Liver (tissue), 9 donors: ENCODE results near the gene LYPD4. TPM values are rescaled to one million over a fixed set of nuclear protein-coding genes. Genes with fewer than 3 reads are reported as not detected.

ENCODE experiments used
- DNase-seq: peaks from one replicate; pipeline ENCODE4 v3.0.0-alpha.2; 2017; ENCODE audit warnings: low spot score
- H3K27ac ChIP-seq, 2 donors: one replicate each; pipeline ENCODE4 v1.7.0; 2013; ENCODE audit warnings: inconsistent platforms in 2 of 2, low read length in 2 of 2, control low read depth in 1 of 2, low read depth in 1 of 2, mild to moderate bottlenecking in 1 of 2
- H3K27me3 ChIP-seq, 4 donors: one replicate each; pipeline versions ENCODE4 v1.6.1 to v1.7.0; 2013; ENCODE audit warnings: low read length in 3 of 4, inconsistent platforms in 1 of 4, mild to moderate bottlenecking in 1 of 4, moderate library complexity in 1 of 4; ENCODE audit not compliant: control insufficient read depth in 4 of 4, insufficient read depth in 4 of 4
- H3K36me3 ChIP-seq, 4 donors: one replicate each; pipeline versions ENCODE4 v1.6.1 to v1.7.0; 2013; ENCODE audit warnings: low read length in 3 of 4, mild to moderate bottlenecking in 3 of 4, low read depth in 1 of 4, moderate library complexity in 1 of 4; ENCODE audit not compliant: control insufficient read depth in 4 of 4, insufficient read depth in 3 of 4
- H3K4me1 ChIP-seq, 4 donors: one replicate each; pipeline versions ENCODE4 v1.6.1 to v1.7.0; 2013; ENCODE audit warnings: low read length in 3 of 4, mild to moderate bottlenecking in 3 of 4, moderate library complexity in 1 of 4; ENCODE audit not compliant: control insufficient read depth in 4 of 4, insufficient read depth in 4 of 4
- H3K4me3 ChIP-seq, 3 donors: one replicate each; pipeline versions ENCODE4 v1.6.1 to v1.7.0; 2013; ENCODE audit warnings: low read length in 3 of 3, control low read depth in 1 of 3, low read depth in 1 of 3, mild to moderate bottlenecking in 1 of 3
- H3K9ac ChIP-seq, 2 donors: one replicate each; pipeline ENCODE4 v1.7.0; 2013; ENCODE audit warnings: low read length in 2 of 2, mild to moderate bottlenecking in 2 of 2, moderate library complexity in 2 of 2, control low read depth in 1 of 2, low read depth in 1 of 2
- H3K9me3 ChIP-seq, 4 donors: one replicate each; pipeline versions ENCODE4 v1.6.1 to v1.7.0; 2013; ENCODE audit warnings: low read length in 3 of 4; ENCODE audit not compliant: control insufficient read depth in 4 of 4
- EGR1 ChIP-seq, 2 donors: IDR thresholded peaks; 2 replicates each; pipeline ENCODE4 v1.6.1; 2016 to 2018; ENCODE audit warnings: antibody characterized with exemption in 2 of 2, low read depth in 2 of 2
- FOXA1 ChIP-seq: IDR thresholded peaks from 2 replicates; pipeline ENCODE4 v1.6.1; 2016; ENCODE audit warnings: antibody characterized with exemption
- FOXA2 ChIP-seq: IDR thresholded peaks from 2 replicates; pipeline ENCODE4 v1.6.1; 2016; ENCODE audit warnings: antibody characterized with exemption
- GABPA ChIP-seq, 2 donors: IDR thresholded peaks in 1 of 2; conservative IDR thresholded peaks in 1 of 2; 2 replicates each; pipeline ENCODE4 v1.6.1; 2016; ENCODE audit warnings: antibody characterized with exemption in 2 of 2, mild to moderate bottlenecking in 1 of 2, moderate library complexity in 1 of 2
- HNF4A ChIP-seq, 2 donors: conservative IDR thresholded peaks; 2 replicates each; pipeline ENCODE4 v1.6.1; 2016; ENCODE audit warnings: antibody characterized with exemption in 2 of 2, mild to moderate bottlenecking in 2 of 2
- HNF4G ChIP-seq: IDR thresholded peaks from 2 replicates; pipeline ENCODE4 v1.6.1; 2016; ENCODE audit warnings: antibody characterized with exemption
- JUND ChIP-seq, 2 donors: IDR thresholded peaks; 2 replicates each; pipeline ENCODE4 v1.6.1; 2016; ENCODE audit warnings: antibody characterized with exemption in 2 of 2
- NR2F2 ChIP-seq: IDR thresholded peaks from 2 replicates; pipeline ENCODE4 v1.6.1; 2016; ENCODE audit warnings: antibody characterized with exemption
- RAD21 ChIP-seq, 2 donors: IDR thresholded peaks; 2 replicates each; pipeline ENCODE4 v1.6.1; 2016; ENCODE audit warnings: antibody characterized with exemption in 2 of 2, mild to moderate bottlenecking in 2 of 2
- RXRA ChIP-seq, 2 donors: IDR thresholded peaks; 2 replicates each; pipeline ENCODE4 v1.6.1; 2017 to 2018; ENCODE audit warnings: antibody characterized with exemption in 2 of 2, mild to moderate bottlenecking in 1 of 2
- SP1 ChIP-seq: IDR thresholded peaks from 2 replicates; pipeline ENCODE4 v1.6.1; 2018; ENCODE audit warnings: antibody characterized with exemption, mild to moderate bottlenecking
- TAF1 ChIP-seq: conservative IDR thresholded peaks from 2 replicates; pipeline ENCODE4 v1.6.1; 2016; ENCODE audit warnings: antibody characterized with exemption, mild to moderate bottlenecking
- YY1 ChIP-seq: IDR thresholded peaks from 2 replicates; pipeline ENCODE4 v1.6.1; 2016; ENCODE audit warnings: antibody characterized with exemption, mild to moderate bottlenecking
- WGBS: extraction: QIAGEN DNeasy Blood & Tissue Kit; methylation state at CpG from one replicate; pipeline ENCODE4 v1.1.7; 2013; 5-methylcytosine and 5-hydroxymethylcytosine counted together
- polyA plus RNA-seq, 2 donors: library from polyadenylated mRNA; stranded (reverse) in 1 of 2; unstranded in 1 of 2; fragments of 200-250 nt in 1 of 2; fragments of >200 nt in 1 of 2; fragmentation: Nextera tagmentation in 1 of 2; extraction: Ambion mirVana in 1 of 2; gene quantifications; one replicate each; pipeline versions ENCODE4 v1.2.1 to v1.2.3, GENCODE V29; 2013 to 2015
- total RNA-seq, 2 donors: library from RNA; depleted of rRNA; stranded (reverse); fragments of >200 nt; gene quantifications; one replicate each; pipeline ENCODE4 v1.2.3, GENCODE V29; 2014
- TF ChIP-seq, protein P1 (sequence below): IDR thresholded peaks from 2 replicates; pipeline ENCODE4 v1.6.1; 2016; ENCODE audit warnings: antibody characterized with exemption
- TF ChIP-seq, protein P2 (sequence below): IDR thresholded peaks from 2 replicates; pipeline ENCODE4 v1.6.1; 2016; ENCODE audit warnings: antibody characterized with exemption, mild to moderate bottlenecking
- TF ChIP-seq, protein P3 (sequence below): fragments of 150-350 bp; IDR thresholded peaks from 2 replicates; pipeline ENCODE4 v1.5.1; 2017; ENCODE audit warnings: improper control_type of control experiment, low read depth, low read length; ENCODE audit not compliant: missing input control
- TF ChIP-seq, protein P4 (sequence below): IDR thresholded peaks from 2 replicates; pipeline ENCODE4 v1.6.1; 2016; ENCODE audit warnings: antibody characterized with exemption
- TF ChIP-seq, protein P5 (sequence below): IDR thresholded peaks from 2 replicates; pipeline ENCODE4 v1.6.1; 2016; ENCODE audit warnings: antibody characterized with exemption
- donor health status: healthy.
- donor health status: healthy.
- donor health status: healthy.
- donor health status: healthy.
- donor health status: healthy.

LYPD4 gene
- total and polyA plus RNA-seq, 4 donors, result not detected

DNA sequence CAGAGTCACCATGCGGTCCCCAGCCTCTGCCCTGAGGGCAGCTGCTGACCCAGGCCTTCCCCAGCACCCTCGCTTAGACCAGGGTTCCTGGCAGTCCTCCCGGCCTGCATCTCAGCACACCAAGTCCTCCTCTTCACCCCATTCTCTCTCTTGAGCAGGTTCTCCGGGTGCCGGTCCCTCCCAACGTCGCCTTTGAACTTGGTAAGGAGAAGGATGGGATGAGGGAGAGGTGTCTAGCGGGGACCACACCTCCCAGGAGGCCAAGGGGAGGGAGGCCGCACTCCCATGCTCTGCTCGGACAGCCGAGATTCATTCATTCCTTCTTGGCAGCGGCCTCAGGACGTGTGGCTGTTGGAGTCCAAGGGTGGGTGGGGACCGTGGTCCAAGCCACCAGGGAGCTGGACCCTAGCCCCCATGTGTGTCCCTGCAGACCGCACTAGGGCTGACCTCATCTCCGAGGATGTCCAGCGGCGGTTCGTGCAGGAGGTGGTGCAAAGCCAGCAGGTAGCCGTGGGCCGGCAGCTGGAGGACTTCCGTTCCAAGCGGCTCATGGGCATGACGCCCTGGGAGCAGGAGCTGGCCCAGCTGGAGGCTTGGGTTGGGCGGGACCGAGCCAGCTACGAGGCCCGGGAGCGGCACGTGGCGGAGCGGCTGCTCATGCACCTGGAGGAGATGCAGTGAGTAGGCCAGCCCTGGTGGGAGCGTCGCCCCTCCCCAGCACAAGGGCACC lies 47.9 kb upstream of the LYPD4 start:
- H3K9me3 ChIP-seq, result no peaks in the 10 kb centered on the region
- no peak for TF ChIP-seq RAD21 (IDR thresholded peaks at IDR 0.05)
- TF ChIP-seq FOXA1, result no peak
- TF ChIP-seq NR2F2, result no peak
- TF ChIP-seq, protein P1, sequence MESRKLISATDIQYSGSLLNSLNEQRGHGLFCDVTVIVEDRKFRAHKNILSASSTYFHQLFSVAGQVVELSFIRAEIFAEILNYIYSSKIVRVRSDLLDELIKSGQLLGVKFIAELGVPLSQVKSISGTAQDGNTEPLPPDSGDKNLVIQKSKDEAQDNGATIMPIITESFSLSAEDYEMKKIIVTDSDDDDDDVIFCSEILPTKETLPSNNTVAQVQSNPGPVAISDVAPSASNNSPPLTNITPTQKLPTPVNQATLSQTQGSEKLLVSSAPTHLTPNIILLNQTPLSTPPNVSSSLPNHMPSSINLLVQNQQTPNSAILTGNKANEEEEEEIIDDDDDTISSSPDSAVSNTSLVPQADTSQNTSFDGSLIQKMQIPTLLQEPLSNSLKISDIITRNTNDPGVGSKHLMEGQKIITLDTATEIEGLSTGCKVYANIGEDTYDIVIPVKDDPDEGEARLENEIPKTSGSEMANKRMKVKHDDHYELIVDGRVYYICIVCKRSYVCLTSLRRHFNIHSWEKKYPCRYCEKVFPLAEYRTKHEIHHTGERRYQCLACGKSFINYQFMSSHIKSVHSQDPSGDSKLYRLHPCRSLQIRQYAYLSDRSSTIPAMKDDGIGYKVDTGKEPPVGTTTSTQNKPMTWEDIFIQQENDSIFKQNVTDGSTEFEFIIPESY, result no peak
- no peak for TF ChIP-seq TAF1
- TF ChIP-seq, protein P2, sequence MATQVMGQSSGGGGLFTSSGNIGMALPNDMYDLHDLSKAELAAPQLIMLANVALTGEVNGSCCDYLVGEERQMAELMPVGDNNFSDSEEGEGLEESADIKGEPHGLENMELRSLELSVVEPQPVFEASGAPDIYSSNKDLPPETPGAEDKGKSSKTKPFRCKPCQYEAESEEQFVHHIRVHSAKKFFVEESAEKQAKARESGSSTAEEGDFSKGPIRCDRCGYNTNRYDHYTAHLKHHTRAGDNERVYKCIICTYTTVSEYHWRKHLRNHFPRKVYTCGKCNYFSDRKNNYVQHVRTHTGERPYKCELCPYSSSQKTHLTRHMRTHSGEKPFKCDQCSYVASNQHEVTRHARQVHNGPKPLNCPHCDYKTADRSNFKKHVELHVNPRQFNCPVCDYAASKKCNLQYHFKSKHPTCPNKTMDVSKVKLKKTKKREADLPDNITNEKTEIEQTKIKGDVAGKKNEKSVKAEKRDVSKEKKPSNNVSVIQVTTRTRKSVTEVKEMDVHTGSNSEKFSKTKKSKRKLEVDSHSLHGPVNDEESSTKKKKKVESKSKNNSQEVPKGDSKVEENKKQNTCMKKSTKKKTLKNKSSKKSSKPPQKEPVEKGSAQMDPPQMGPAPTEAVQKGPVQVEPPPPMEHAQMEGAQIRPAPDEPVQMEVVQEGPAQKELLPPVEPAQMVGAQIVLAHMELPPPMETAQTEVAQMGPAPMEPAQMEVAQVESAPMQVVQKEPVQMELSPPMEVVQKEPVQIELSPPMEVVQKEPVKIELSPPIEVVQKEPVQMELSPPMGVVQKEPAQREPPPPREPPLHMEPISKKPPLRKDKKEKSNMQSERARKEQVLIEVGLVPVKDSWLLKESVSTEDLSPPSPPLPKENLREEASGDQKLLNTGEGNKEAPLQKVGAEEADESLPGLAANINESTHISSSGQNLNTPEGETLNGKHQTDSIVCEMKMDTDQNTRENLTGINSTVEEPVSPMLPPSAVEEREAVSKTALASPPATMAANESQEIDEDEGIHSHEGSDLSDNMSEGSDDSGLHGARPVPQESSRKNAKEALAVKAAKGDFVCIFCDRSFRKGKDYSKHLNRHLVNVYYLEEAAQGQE, result no peak
- TF ChIP-seq FOXA2, result no peak
- no peak for TF ChIP-seq EGR1 (IDR thresholded peaks at IDR 0.05; ENCODE audit: low read depth in 2 of 2)
- no peak for TF ChIP-seq HNF4G
- no peak for TF ChIP-seq HNF4A (conservative IDR thresholded peaks at IDR 0.05)
- TF ChIP-seq YY1, result no peak
- TF ChIP-seq, protein P3, sequence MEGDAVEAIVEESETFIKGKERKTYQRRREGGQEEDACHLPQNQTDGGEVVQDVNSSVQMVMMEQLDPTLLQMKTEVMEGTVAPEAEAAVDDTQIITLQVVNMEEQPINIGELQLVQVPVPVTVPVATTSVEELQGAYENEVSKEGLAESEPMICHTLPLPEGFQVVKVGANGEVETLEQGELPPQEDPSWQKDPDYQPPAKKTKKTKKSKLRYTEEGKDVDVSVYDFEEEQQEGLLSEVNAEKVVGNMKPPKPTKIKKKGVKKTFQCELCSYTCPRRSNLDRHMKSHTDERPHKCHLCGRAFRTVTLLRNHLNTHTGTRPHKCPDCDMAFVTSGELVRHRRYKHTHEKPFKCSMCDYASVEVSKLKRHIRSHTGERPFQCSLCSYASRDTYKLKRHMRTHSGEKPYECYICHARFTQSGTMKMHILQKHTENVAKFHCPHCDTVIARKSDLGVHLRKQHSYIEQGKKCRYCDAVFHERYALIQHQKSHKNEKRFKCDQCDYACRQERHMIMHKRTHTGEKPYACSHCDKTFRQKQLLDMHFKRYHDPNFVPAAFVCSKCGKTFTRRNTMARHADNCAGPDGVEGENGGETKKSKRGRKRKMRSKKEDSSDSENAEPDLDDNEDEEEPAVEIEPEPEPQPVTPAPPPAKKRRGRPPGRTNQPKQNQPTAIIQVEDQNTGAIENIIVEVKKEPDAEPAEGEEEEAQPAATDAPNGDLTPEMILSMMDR, result no peak
- TF ChIP-seq SP1, result no peak
- TF ChIP-seq JUND (IDR thresholded peaks at IDR 0.05), result no peak
- TF ChIP-seq, protein P4, sequence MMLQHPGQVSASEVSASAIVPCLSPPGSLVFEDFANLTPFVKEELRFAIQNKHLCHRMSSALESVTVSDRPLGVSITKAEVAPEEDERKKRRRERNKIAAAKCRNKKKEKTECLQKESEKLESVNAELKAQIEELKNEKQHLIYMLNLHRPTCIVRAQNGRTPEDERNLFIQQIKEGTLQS, result no peak
- TF ChIP-seq, protein P5, sequence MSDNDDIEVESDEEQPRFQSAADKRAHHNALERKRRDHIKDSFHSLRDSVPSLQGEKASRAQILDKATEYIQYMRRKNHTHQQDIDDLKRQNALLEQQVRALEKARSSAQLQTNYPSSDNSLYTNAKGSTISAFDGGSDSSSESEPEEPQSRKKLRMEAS, result no peak
- TF ChIP-seq RXRA (IDR thresholded peaks at IDR 0.05), result no peak
- TF ChIP-seq GABPA (IDR thresholded peaks at IDR 0.05 in 1 of 2, conservative IDR thresholded peaks at IDR 0.05 in 1 of 2), result no peak
- H3K9ac ChIP-seq, result no peak overlapping the region
- no peak overlapping the region for H3K27ac ChIP-seq
- DNase-seq, result no peak
- 95% methylated on average over 34 of the region's 34 CpGs for WGBS
- no peaks in the 10 kb centered on the region for H3K27me3 ChIP-seq
- no peaks in the 10 kb centered on the region for H3K4me1 ChIP-seq
- peaks cover 9 to 50% (median 14%) of the 10 kb centered on the region in 4 donors for H3K36me3 ChIP-seq
- no peak overlapping the region for H3K4me3 ChIP-seq
